B cell (primary cell): ENCODE measurements around the gene PLSCR3.

ENCODE experiments used
- CTCF ChIP-seq: fragments of 200-600 bp; IDR thresholded peaks from one replicate; pipeline ENCODE4 v1.8.0; 2022; ENCODE audit warnings: antibody characterized with exemption, mild to moderate bottlenecking
- EZH2 ChIP-seq: IDR thresholded peaks from 2 replicates; pipeline ENCODE4 v1.6.1; 2012; ENCODE audit warnings: borderline replicate concordance, low read depth, mild to moderate bottlenecking, moderate library complexity, low read length; ENCODE audit not compliant: insufficient read depth, poor library complexity, severe bottlenecking

- TF ChIP-seq CTCF, result no peak
- TF ChIP-seq EZH2, result no peak
These were observed 44.5 kb upstream of the PLSCR3 start for GRCh38 chr17:7438656-7439460.
